Right hindlimb (tissue), 1 donor: ENCODE results near the gene AEN.

Experiments used
- DNase-seq: peaks from one replicate; pipeline ENCODE4 v3.0.0-alpha.2; 2018

The AEN gene

GRCh38 chr15:88680241-88681001 is 59.3 kb downstream of the AEN start:
- peak; percentile 63 for DNase-seq

- DNase-seq = peak; percentile 71
Observed at GRCh38 chr15:88681610-88682221, 60.6 kb downstream of the AEN start.
